ENCODE results near the gene EPHA5. TPM values are rescaled to one million over a fixed set of nuclear protein-coding genes. Genes with fewer than 3 reads are reported as not detected.

Gene EPHA5
- total RNA-seq, 1 donor from 2014 or later: under 0.01 TPM

DNA sequence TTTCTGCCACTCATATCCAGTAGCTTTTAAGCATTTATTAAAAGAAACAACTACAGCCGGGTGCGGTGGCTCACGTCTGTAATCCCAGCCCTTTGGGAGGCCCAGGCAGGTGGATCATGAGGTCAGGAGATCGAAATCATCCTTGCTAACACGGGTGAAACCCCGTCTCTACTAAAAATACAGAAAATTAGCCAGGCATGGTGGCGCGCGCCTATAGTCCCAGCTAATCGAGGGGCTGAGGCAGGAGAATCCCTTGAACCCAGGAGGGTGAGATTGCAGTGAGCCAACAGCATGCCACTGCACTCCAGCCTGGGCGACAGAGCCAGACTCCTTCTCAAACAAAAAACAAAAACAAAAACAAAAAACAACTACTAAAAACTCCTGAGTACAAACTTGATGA, 119.8 kb downstream of the EPHA5 start:
- Histone ChIP-seq H3K36me3 (ENCODE audit: control insufficient read depth, insufficient read depth, low read length) (no peaks in the 10 kb centered on the region), H3K27me3 (ENCODE audit: control insufficient read depth, insufficient read depth, low read length) (no peaks in the 10 kb centered on the region), H3K4me3 (ENCODE audit: low read depth, low read length) (no peak overlapping the region)
- DNase-seq (ENCODE audit: low read depth): no peak
- TF ChIP-seq, protein P1, sequence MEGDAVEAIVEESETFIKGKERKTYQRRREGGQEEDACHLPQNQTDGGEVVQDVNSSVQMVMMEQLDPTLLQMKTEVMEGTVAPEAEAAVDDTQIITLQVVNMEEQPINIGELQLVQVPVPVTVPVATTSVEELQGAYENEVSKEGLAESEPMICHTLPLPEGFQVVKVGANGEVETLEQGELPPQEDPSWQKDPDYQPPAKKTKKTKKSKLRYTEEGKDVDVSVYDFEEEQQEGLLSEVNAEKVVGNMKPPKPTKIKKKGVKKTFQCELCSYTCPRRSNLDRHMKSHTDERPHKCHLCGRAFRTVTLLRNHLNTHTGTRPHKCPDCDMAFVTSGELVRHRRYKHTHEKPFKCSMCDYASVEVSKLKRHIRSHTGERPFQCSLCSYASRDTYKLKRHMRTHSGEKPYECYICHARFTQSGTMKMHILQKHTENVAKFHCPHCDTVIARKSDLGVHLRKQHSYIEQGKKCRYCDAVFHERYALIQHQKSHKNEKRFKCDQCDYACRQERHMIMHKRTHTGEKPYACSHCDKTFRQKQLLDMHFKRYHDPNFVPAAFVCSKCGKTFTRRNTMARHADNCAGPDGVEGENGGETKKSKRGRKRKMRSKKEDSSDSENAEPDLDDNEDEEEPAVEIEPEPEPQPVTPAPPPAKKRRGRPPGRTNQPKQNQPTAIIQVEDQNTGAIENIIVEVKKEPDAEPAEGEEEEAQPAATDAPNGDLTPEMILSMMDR (IDR thresholded peaks at IDR 0.05; ENCODE audit: insufficient read depth, low read length, severe bottlenecking): no peak
- FAIRE-seq: no peak

- Histone ChIP-seq H3K36me3 (ENCODE audit: control insufficient read depth, insufficient read depth, low read length) (no peaks in the 10 kb centered on the region), H3K4me3 (ENCODE audit: low read depth, low read length) (no peak overlapping the region), H3K27me3 (ENCODE audit: control insufficient read depth, insufficient read depth, low read length) (no peaks in the 10 kb centered on the region)
- TF ChIP-seq, protein P1 (IDR thresholded peaks at IDR 0.05; ENCODE audit: insufficient read depth, low read length, severe bottlenecking): no peak
- DNase-seq (ENCODE audit: low read depth) (no peak), FAIRE-seq (no peak)
These were observed 123.3 kb downstream of the EPHA5 start for GRCh38 chr4:65546882-65547416.

DNA sequence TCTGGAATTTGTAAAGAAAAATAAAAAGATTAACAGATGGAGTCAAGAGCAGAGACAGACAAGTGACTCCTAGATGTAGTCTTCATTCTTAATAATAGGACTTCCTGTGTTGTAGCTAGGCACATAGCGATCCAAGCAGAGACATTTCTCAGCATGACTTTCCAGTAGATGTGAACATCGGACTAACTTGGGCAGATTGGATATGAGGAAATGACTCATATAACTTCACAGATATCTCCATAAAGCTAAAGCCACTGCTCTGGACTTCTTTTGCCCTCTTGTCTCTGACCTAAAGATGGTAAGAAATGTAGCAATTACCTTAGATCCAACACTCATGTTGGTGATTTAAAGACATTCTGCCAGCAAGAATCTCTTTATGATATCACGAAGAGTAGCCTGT, 131.7 kb downstream of the EPHA5 start:
- Histone ChIP-seq H3K4me3 (ENCODE audit: low read depth, low read length) (no peak overlapping the region), H3K27me3 (ENCODE audit: control insufficient read depth, insufficient read depth, low read length) (no peaks in the 10 kb centered on the region), H3K36me3 (ENCODE audit: control insufficient read depth, insufficient read depth, low read length) (no peaks in the 10 kb centered on the region)
- TF ChIP-seq, protein P1 (IDR thresholded peaks at IDR 0.05; ENCODE audit: insufficient read depth, low read length, severe bottlenecking): no peak
- FAIRE-seq (no peak), DNase-seq (ENCODE audit: low read depth) (peak; percentile 13)

GRCh38 chr4:65535113-65535512, 135.2 kb downstream of the EPHA5 start:
- Histone ChIP-seq H3K27me3 (ENCODE audit: control insufficient read depth, insufficient read depth, low read length) (no peaks in the 10 kb centered on the region), H3K4me3 (ENCODE audit: low read depth, low read length) (no peak overlapping the region), H3K36me3 (ENCODE audit: control insufficient read depth, insufficient read depth, low read length) (no peaks in the 10 kb centered on the region)
- no peak for DNase-seq (ENCODE audit: low read depth)
- TF ChIP-seq, protein P1 (IDR thresholded peaks at IDR 0.05; ENCODE audit: insufficient read depth, low read length, severe bottlenecking): no peak
- FAIRE-seq: no peak

GRCh38 chr4:65521666-65522065, 148.6 kb downstream of the EPHA5 start:
- TF ChIP-seq, protein P1 (IDR thresholded peaks at IDR 0.05; ENCODE audit: insufficient read depth, low read length, severe bottlenecking): no peak

DNA sequence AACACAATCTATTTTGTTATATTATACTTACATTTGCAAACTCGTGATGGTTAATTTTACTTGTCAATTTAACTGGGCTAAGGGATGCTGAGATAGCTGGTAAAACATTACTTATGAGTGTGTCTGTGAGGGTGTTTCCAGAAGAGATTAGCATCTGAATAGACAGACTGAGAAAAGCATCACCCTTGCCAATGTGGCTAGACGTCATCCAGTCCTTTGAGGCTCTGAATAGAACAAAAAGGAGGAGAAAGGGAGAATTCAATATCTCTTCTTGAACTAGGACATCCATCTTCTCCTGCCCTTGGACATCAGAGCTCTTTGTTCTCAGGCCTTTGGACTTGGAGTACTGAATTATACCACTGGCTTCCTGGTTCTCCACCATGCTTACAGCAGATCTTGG, 154.6 kb downstream of the EPHA5 start:
- TF ChIP-seq, protein P1 (IDR thresholded peaks at IDR 0.05; ENCODE audit: insufficient read depth, low read length, severe bottlenecking): no peak

More at GRCh38 chr4:65521666-65522065, 148.6 kb downstream of the EPHA5 start:
- DNase-seq (ENCODE audit: low read depth): no peak
- Histone ChIP-seq H3K4me3 (ENCODE audit: low read depth, low read length) (no peak overlapping the region), H3K27me3 (ENCODE audit: control insufficient read depth, insufficient read depth, low read length) (no peaks in the 10 kb centered on the region), H3K36me3 (ENCODE audit: control insufficient read depth, insufficient read depth, low read length) (no peaks in the 10 kb centered on the region)
- FAIRE-seq: no peak

More for the DNA sequence above, 154.6 kb downstream of the EPHA5 start:
- no peak for DNase-seq (ENCODE audit: low read depth)
- Histone ChIP-seq H3K36me3 (ENCODE audit: control insufficient read depth, insufficient read depth, low read length) (no peaks in the 10 kb centered on the region), H3K4me3 (ENCODE audit: low read depth, low read length) (no peak overlapping the region), H3K27me3 (ENCODE audit: control insufficient read depth, insufficient read depth, low read length) (no peaks in the 10 kb centered on the region)
- FAIRE-seq: no peak
